GM15510 (cell line): ENCODE data around the gene L3MBTL2.

Experiments used
- POLR2A ChIP-seq: IDR thresholded peaks from 3 replicates; pipeline ENCODE4 v1.6.1; 2011; ENCODE audit warnings: borderline replicate concordance; ENCODE audit not compliant: insufficient read length; ENCODE audit errors: extremely low read depth

The L3MBTL2 gene

DNA sequence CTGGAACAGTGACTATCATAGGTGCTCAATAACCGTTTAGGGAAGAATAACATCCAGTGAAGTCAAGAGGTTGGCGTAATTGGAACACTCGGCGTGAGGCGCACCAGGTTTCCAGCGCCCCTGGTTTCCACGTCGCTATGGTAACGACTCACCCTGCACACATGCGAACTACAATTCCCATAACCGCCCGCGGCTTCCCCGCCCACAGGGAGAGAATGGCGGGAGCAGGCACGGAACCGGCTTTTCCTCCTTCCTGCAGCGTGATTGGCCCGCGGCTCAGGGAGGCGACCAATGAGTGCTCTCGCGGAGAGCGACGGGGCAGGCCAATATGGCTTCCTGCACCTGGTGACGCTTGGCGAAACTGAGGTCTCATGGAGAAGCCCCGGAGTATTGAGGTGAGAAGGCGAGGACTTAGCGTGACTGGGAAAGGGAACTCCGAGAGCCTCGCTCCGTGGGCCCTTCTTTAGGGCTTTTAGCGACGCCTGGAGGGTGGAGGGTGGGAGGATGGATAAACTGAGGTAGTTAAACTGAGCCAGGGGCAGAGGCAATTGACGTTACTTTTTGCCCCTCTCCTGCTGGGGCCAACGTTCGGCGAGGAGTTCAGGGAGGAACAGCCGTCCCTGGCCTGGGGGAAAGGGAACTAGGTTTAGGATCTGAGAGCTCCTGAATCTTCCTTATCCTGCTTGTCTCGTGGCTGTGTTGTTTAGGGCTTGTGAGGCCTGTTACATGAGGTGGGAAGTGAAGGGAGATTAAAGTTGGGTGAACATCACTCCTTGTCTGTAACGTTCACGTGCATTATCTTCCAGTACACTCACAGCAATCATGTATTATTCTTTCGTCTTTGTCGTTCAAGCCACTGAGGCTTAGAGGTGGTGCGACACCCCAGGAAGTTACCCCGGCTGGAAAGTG lies at the start of gene L3MBTL2:
L3MBTL2 (plus strand) TSS at position 321 of the 909 bp plus-strand sequence; CDS start at position 372, 51 bp downstream.
- TF ChIP-seq POLR2A, result peak; percentile 66

DNA sequence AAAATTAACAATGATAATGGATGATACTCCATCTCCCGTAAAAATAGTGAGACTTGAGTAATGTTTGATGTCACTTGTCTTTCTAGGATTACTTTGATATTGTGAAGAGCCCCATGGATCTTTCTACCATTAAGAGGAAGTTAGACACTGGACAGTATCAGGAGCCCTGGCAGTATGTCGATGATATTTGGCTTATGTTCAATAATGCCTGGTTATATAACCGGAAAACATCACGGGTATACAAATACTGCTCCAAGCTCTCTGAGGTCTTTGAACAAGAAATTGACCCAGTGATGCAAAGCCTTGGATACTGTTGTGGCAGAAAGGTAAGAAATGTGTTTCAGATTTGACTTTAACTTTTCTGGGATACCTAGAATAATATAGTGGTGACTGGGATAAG lies 48.0 kb upstream of the L3MBTL2 start:
- TF ChIP-seq POLR2A, result no peak

DNA sequence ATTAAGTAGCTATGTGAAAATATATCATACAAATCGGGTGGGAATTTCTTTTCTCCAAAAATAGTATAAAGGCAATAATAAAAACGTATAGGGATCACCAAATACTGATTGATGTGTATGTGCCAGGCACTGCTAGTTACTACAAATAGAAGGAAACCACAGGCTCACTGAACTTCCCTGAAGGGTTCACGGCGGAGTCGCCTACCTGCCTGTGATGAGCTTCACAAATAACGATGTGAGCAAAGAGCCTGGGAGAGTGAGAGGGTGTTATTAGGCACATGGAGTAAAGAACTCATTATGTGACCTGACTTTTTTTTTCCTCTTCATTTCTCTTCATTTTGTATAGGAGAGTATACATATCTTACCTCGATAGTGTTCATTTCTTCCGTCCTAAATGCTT lies 36.0 kb upstream of the L3MBTL2 start:
- TF ChIP-seq POLR2A, result no peak

DNA sequence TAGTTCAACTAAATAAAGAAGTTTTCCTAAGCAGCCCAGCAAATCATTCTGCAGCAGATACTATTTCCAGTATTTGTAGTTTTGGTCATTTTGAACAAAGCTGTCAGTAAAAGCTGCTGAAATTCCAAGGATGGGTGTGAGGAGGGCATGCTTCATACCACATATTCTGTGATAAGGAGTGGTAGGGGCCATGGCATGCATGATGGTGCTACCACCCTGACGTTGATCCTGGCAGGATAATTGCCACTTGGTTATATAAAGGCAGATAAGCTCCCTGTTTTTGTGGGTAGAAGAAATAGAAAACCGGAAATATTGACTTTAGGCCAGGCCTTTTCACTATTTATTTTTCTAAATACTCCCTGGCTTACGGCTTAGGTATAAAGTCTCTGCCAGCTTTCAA lies 33.1 kb upstream of the L3MBTL2 start:
- no peak for TF ChIP-seq POLR2A

DNA sequence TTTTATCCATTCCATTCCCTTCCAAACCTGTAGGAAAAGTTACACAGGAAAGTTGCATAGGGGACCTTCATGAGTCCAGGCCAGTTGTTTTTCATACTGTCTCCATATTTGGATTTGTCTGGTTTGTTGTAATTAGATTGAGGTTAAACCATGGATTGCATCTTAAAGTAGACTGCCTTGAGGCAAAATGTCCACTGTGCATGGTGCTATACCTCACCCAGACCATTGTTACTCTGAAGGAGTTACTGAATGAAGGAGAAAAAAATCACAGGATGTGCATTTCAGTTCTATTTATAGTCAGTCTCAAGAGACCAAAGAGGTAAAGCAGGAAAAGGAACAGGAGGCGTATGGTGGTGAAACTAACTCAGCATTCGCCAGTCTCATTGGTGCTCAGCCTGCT lies 29.6 kb upstream of the L3MBTL2 start:
- no peak for TF ChIP-seq POLR2A

DNA sequence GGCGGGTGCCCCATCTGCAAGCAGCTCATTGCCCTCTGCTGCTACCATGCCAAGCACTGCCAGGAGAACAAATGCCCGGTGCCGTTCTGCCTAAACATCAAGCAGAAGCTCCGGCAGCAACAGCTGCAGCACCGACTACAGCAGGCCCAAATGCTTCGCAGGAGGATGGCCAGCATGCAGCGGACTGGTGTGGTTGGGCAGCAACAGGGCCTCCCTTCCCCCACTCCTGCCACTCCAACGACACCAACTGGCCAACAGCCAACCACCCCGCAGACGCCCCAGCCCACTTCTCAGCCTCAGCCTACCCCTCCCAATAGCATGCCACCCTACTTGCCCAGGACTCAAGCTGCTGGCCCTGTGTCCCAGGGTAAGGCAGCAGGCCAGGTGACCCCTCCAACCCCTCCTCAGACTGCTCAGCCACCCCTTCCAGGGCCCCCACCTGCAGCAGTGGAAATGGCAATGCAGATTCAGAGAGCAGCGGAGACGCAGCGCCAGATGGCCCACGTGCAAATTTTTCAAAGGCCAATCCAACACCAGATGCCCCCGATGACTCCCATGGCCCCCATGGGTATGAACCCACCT lies 28.0 kb upstream of the L3MBTL2 start:
- TF ChIP-seq POLR2A, result no peak

DNA sequence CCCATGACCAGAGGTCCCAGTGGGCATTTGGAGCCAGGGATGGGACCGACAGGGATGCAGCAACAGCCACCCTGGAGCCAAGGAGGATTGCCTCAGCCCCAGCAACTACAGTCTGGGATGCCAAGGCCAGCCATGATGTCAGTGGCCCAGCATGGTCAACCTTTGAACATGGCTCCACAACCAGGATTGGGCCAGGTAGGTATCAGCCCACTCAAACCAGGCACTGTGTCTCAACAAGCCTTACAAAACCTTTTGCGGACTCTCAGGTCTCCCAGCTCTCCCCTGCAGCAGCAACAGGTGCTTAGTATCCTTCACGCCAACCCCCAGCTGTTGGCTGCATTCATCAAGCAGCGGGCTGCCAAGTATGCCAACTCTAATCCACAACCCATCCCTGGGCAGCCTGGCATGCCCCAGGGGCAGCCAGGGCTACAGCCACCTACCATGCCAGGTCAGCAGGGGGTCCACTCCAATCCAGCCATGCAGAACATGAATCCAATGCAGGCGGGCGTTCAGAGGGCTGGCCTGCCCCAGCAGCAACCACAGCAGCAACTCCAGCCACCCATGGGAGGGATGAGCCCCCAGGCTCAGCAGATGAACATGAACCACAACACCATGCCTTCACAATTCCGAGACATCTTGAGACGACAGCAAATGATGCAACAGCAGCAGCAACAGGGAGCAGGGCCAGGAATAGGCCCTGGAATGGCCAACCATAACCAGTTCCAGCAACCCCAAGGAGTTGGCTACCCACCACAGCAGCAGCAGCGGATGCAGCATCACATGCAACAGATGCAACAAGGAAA lies 27.3 kb upstream of the L3MBTL2 start:
- TF ChIP-seq POLR2A, result no peak

DNA sequence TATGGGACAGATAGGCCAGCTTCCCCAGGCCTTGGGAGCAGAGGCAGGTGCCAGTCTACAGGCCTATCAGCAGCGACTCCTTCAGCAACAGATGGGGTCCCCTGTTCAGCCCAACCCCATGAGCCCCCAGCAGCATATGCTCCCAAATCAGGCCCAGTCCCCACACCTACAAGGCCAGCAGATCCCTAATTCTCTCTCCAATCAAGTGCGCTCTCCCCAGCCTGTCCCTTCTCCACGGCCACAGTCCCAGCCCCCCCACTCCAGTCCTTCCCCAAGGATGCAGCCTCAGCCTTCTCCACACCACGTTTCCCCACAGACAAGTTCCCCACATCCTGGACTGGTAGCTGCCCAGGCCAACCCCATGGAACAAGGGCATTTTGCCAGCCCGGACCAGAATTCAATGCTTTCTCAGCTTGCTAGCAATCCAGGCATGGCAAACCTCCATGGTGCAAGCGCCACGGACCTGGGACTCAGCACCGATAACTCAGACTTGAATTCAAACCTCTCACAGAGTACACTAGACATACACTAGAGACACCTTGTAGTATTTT lies 26.6 kb upstream of the L3MBTL2 start:
- TF ChIP-seq POLR2A, result no peak

DNA sequence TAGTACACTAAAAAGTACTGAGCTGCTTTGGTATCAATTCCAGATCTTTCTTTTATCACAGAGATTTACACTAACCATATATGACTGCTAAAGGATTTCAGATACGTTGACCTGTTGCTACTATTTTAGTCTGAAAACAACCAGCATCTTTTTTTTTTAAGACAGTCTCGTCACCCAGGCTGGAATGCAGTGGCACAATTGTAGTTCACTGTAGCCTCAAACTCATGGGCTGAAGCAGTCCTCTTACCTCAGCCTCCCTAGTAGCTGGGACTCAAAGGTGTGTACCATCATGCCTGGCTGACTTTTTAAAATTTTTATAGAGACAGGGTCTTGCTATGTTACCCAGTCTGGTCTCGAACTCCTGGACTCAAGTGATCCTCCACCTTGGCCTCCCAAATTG lies 24.2 kb upstream of the L3MBTL2 start:
- no peak for TF ChIP-seq POLR2A

DNA sequence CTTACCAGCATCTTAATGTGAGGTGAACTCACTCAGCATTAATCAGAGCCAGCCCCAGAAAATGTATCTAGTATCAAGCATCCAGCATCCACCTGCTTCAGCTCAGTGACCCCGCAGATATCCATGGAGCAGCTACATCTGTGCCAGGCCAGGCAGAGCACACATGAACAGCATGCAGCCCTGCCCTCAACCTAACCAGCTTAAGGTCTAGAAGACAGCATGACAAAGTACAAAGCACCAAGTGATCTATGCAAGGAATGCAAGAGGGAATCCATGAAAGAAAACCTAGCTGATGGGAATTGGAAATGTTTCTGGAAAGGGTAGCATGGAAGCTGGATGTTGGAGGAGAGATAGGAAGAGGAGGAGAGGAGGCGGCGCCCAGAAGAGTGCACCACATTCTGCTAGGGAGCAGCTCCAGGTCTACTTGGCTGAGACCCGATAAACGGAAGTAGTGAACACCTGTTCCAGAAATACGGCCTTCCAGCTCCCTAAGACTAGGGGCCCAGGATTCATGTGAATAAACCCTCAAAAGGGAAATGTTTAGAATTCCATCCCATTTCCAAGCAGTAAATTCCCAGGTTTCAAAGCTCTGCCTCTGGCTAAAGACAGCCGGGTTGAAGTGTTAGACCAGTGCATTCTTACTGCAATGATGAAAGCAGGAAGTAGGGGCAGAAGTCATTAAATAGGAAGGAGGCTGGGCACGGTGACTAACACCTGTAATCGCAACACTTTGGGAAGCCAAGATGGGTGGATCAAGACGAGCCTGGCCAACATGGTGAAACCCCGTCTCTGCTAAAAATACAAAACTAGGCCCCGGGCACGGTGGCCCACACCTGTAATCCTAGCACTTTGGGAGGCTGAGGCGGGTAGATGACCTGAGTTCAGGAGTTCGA lies 23.5 kb upstream of the L3MBTL2 start:
- TF ChIP-seq POLR2A, result no peak

DNA sequence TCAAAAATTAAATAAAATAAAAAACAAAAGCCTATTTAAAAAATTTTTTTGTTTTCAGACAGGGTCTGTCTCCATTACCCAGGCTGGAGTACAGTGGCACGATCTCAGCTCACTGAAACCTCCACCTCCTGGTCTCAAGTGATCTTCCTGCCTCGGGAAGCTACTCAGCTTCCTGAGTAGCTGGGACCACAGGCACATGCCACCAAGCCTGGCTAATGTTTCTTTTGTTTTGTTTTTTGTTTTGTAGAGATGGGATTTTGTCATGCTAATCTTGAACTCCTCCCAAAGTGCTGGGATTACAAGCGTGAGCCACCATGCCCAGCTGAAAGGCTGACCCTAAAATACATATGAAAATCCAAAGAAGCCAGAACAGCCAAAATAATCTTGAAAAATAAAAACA lies 20.4 kb upstream of the L3MBTL2 start:
- no peak for TF ChIP-seq POLR2A

DNA sequence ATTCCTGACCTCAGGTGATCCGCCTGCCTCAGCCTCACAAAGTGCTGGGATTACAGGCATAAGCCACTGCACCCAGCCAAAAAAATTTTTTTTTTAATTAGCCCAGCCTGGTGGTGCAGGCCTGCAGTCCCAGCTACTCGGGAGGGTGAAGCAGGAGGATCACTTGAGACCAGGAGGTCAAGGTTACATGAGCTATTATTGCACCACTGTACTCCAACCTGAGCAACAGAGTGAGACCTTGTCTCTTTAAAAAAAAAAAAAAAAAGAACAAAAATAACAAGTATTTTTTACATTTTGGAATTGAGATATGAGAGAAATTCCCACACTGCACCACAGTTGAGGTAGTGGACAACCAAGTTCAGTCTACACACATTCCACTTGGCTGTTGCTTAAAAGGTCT lies 13.6 kb upstream of the L3MBTL2 start:
- no peak for TF ChIP-seq POLR2A

DNA sequence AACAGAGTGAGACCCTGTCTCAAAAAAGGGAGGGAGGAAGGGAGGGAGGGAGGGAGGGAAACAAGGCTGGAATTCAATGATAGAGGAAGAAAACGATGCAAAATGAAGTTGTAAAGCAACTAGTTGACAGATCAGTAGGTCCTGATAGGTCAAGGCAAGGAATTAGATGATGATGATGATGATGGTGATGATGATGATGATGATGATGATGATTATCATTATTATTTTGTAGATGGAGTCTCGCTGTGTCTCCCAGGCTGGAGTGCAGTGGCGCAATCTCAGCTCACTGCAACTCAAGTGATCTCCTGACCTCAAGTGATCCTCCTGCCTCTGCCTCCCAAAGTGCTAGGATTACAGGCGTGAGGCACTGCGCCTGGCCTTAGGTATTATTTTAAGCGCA lies 11.3 kb upstream of the L3MBTL2 start:
- no peak for TF ChIP-seq POLR2A
